ENCODE data around the gene WDFY4.

- TF ChIP-seq EP300 (IDR thresholded peaks at IDR 0.05; ENCODE audit: borderline replicate concordance in 1 of 2, low read depth in 1 of 2, low read length in 1 of 2) (no peak), ELF1 (IDR thresholded peaks at IDR 0.05) (no peak), POLR2AphosphoS5 (IDR thresholded peaks at IDR 0.05; ENCODE audit: low read depth, low read length) (no peak), JUND (IDR thresholded peaks at IDR 0.05) (no peak), SMC3 (IDR thresholded peaks at IDR 0.05; ENCODE audit: low read depth, low read length) (no peak), EZH2phosphoT487 (IDR thresholded peaks at IDR 0.05; ENCODE audit: borderline replicate concordance, low read depth) (no peak), USF2 (IDR thresholded peaks at IDR 0.05; ENCODE audit: borderline replicate concordance, low read depth, low read length) (no peak), TEAD4 (IDR thresholded peaks at IDR 0.05; ENCODE audit: borderline replicate concordance, insufficient read depth) (no peak), NFIC (IDR thresholded peaks at IDR 0.05; ENCODE audit: borderline replicate concordance) (no peak), RAD21 (IDR thresholded peaks at IDR 0.05; ENCODE audit: low read length) (no peak)
- TF ChIP-seq, protein P1, sequence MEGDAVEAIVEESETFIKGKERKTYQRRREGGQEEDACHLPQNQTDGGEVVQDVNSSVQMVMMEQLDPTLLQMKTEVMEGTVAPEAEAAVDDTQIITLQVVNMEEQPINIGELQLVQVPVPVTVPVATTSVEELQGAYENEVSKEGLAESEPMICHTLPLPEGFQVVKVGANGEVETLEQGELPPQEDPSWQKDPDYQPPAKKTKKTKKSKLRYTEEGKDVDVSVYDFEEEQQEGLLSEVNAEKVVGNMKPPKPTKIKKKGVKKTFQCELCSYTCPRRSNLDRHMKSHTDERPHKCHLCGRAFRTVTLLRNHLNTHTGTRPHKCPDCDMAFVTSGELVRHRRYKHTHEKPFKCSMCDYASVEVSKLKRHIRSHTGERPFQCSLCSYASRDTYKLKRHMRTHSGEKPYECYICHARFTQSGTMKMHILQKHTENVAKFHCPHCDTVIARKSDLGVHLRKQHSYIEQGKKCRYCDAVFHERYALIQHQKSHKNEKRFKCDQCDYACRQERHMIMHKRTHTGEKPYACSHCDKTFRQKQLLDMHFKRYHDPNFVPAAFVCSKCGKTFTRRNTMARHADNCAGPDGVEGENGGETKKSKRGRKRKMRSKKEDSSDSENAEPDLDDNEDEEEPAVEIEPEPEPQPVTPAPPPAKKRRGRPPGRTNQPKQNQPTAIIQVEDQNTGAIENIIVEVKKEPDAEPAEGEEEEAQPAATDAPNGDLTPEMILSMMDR (IDR thresholded peaks at IDR 0.05): no peak
- TF ChIP-seq, protein P2, sequence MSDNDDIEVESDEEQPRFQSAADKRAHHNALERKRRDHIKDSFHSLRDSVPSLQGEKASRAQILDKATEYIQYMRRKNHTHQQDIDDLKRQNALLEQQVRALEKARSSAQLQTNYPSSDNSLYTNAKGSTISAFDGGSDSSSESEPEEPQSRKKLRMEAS (IDR thresholded peaks at IDR 0.05; ENCODE audit: low read depth): no peak
- TF ChIP-seq, protein P3, sequence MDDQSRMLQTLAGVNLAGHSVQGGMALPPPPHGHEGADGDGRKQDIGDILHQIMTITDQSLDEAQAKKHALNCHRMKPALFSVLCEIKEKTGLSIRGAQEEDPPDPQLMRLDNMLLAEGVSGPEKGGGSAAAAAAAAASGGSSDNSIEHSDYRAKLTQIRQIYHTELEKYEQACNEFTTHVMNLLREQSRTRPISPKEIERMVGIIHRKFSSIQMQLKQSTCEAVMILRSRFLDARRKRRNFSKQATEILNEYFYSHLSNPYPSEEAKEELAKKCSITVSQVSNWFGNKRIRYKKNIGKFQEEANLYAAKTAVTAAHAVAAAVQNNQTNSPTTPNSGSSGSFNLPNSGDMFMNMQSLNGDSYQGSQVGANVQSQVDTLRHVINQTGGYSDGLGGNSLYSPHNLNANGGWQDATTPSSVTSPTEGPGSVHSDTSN (IDR thresholded peaks at IDR 0.05): no peak
Observed at GRCh38 chr10:48670978-48671913, 13.4 kb upstream of the WDFY4 start.
